ENCODE measurements around the gene MSRB1.

- no peak for TF ChIP-seq CTCF (IDR thresholded peaks at IDR 0.05)
- TF ChIP-seq POLR2A (IDR thresholded peaks at IDR 0.05), result no peak
Measured at GRCh38 chr16:1902547-1903219, 40.3 kb downstream of the MSRB1 start.
